ENCODE results near the gene CEND1.

Gene CEND1

GRCh38 chr11:831118-831864 is 41.4 kb upstream of the CEND1 start:
- Mint-ChIP-seq H3K4me3 (peak overlapping the region; percentile 22 to 71), H3K36me3 (peaks cover 4 to 6% of the 10 kb centered on the region in 2 donors), H3K27me3 (peaks cover 38 to 50% of the 10 kb centered on the region in 2 donors), H3K27ac (peak overlapping the region; percentile 20), H3K4me1 (peaks cover 34 to 69% of the 10 kb centered on the region in 2 donors), H3K9me3 (no peaks in the 10 kb centered on the region)
- ATAC-seq (replicated peaks) (no peak), DNase-seq (no peak)

GRCh38 chr11:830295-831117 is 40.6 kb upstream of the CEND1 start:
- Mint-ChIP-seq H3K27me3 (peaks cover 38 to 50% of the 10 kb centered on the region in 2 donors), H3K27ac (no peak overlapping the region), H3K36me3 (peaks cover 0 to 2% of the 10 kb centered on the region in 2 donors), H3K9me3 (no peaks in the 10 kb centered on the region), H3K4me3 (peak overlapping the region; percentile 52 to 71), H3K4me1 (peaks cover 34 to 69% of the 10 kb centered on the region in 2 donors)
- DNase-seq (peak; percentile 57), ATAC-seq (replicated peaks) (peak; percentile 46 to 63)

- peaks cover 38 to 50% of the 10 kb centered on the region in 2 donors for H3K27me3 Mint-ChIP-seq
- H3K27ac Mint-ChIP-seq: no peak overlapping the region
- peak overlapping the region; percentile 52 to 71 for H3K4me3 Mint-ChIP-seq
- H3K4me1 Mint-ChIP-seq: peaks cover 34 to 63% of the 10 kb centered on the region in 2 donors
- H3K9me3 Mint-ChIP-seq: no peaks in the 10 kb centered on the region
- DNase-seq (no peak), ATAC-seq (replicated peaks) (peak; percentile 1 to 3)
- H3K36me3 Mint-ChIP-seq: peaks cover 6 to 8% of the 10 kb centered on the region in 2 donors
Observed at GRCh38 chr11:829847-830294, 40.0 kb upstream of the CEND1 start.

- no peak for DNase-seq
Observed at GRCh38 chr11:829176-829846, 39.4 kb upstream of the CEND1 start.

GRCh38 chr11:828506-829175 is 38.8 kb upstream of the CEND1 start:
- no peak for ATAC-seq (replicated peaks)
- peaks cover 38 to 50% of the 10 kb centered on the region in 2 donors for H3K27me3 Mint-ChIP-seq
- no peak for DNase-seq
- H3K27ac Mint-ChIP-seq: no peak overlapping the region
- peak overlapping the region; percentile 71 to 80 for H3K4me3 Mint-ChIP-seq
- peaks cover 9 to 11% of the 10 kb centered on the region in 2 donors for H3K36me3 Mint-ChIP-seq
- no peaks in the 10 kb centered on the region for H3K9me3 Mint-ChIP-seq
- peaks cover 29 to 51% of the 10 kb centered on the region in 2 donors for H3K4me1 Mint-ChIP-seq

More at GRCh38 chr11:829176-829846, 39.4 kb upstream of the CEND1 start:
- ATAC-seq (replicated peaks): no peak
- Mint-ChIP-seq H3K4me1 (peaks cover 33 to 58% of the 10 kb centered on the region in 2 donors), H3K4me3 (peak overlapping the region; percentile 65 to 71), H3K27me3 (peaks cover 38 to 50% of the 10 kb centered on the region in 2 donors), H3K9me3 (no peaks in the 10 kb centered on the region), H3K36me3 (peaks cover 9 to 11% of the 10 kb centered on the region in 2 donors), H3K27ac (peak overlapping the region; percentile 5)

GRCh38 chr11:827897-828192 is 38.0 kb upstream of the CEND1 start, which contains the start of gene CRACR2B:
Gene CRACR2B, plus strand, starts transcription at chr11:827919. Its CDS starts 689 bp downstream, at chr11:828608.
- Mint-ChIP-seq H3K9me3 (no peaks in the 10 kb centered on the region), H3K36me3 (peaks cover 9 to 15% of the 10 kb centered on the region in 2 donors), H3K27ac (peak within 1 kb of the TSS; percentile 75), H3K4me3 (peak within 1 kb of the TSS; percentile 73 to 80), H3K27me3 (peaks cover 38 to 50% of the 10 kb centered on the region in 2 donors), H3K4me1 (peaks cover 29 to 49% of the 10 kb centered on the region in 2 donors)
- no peak for ATAC-seq (replicated peaks)
- DNase-seq: no peak

GRCh38 chr11:827146-827896 is 37.4 kb upstream of the CEND1 start:
- H3K27ac Mint-ChIP-seq: peak overlapping the region; percentile 75

GRCh38 chr11:826836-827145 is 36.9 kb upstream of the CEND1 start:
- DNase-seq: no peak
- ATAC-seq (replicated peaks): peak; percentile 21 to 22
- peaks cover 37 to 42% of the 10 kb centered on the region in 2 donors for H3K27me3 Mint-ChIP-seq
- peaks cover 9 to 20% of the 10 kb centered on the region in 2 donors for H3K36me3 Mint-ChIP-seq
- no peak overlapping the region for H3K27ac Mint-ChIP-seq
- peaks cover 24 to 50% of the 10 kb centered on the region in 2 donors for H3K4me1 Mint-ChIP-seq
- peak overlapping the region; percentile 62 to 73 for H3K4me3 Mint-ChIP-seq
- no peaks in the 10 kb centered on the region for H3K9me3 Mint-ChIP-seq

More at GRCh38 chr11:827146-827896, 37.4 kb upstream of the CEND1 start:
- ATAC-seq (replicated peaks): peak; percentile 31 to 38
- Mint-ChIP-seq H3K4me1 (peaks cover 28 to 50% of the 10 kb centered on the region in 2 donors), H3K27me3 (peaks cover 38 to 48% of the 10 kb centered on the region in 2 donors), H3K36me3 (peaks cover 9 to 18% of the 10 kb centered on the region in 2 donors), H3K9me3 (no peaks in the 10 kb centered on the region), H3K4me3 (peak overlapping the region; percentile 73 to 80)
- no peak for DNase-seq

- Mint-ChIP-seq H3K27me3 (peaks cover 31 to 37% of the 10 kb centered on the region in 2 donors), H3K4me1 (peaks cover 23 to 48% of the 10 kb centered on the region in 2 donors), H3K27ac (no peak overlapping the region)
Observed at GRCh38 chr11:826227-826621, 36.3 kb upstream of the CEND1 start.

GRCh38 chr11:825366-826226 is 35.7 kb upstream of the CEND1 start:
- peaks cover 29 to 49% of the 10 kb centered on the region in 2 donors for H3K4me1 Mint-ChIP-seq
- no peak overlapping the region for H3K4me3 Mint-ChIP-seq
- no peaks in the 10 kb centered on the region for H3K9me3 Mint-ChIP-seq

More at GRCh38 chr11:826227-826621, 36.3 kb upstream of the CEND1 start:
- ATAC-seq (replicated peaks) (no peak), DNase-seq (no peak)
- peaks cover 9 to 20% of the 10 kb centered on the region in 2 donors for H3K36me3 Mint-ChIP-seq
- peak overlapping the region; percentile 62 to 73 for H3K4me3 Mint-ChIP-seq
- H3K9me3 Mint-ChIP-seq: no peaks in the 10 kb centered on the region

GRCh38 chr11:824942-825341 is 35.1 kb upstream of the CEND1 start:
- H3K9me3 Mint-ChIP-seq: no peaks in the 10 kb centered on the region
- no peak for ATAC-seq (replicated peaks)
- DNase-seq: no peak
- peaks cover 24 to 27% of the 10 kb centered on the region in 2 donors for H3K27me3 Mint-ChIP-seq
- H3K36me3 Mint-ChIP-seq: peaks cover 12 to 20% of the 10 kb centered on the region in 2 donors
- H3K4me3 Mint-ChIP-seq: no peak overlapping the region
- no peak overlapping the region for H3K27ac Mint-ChIP-seq
- H3K4me1 Mint-ChIP-seq: peaks cover 33 to 50% of the 10 kb centered on the region in 2 donors

More at GRCh38 chr11:825366-826226, 35.7 kb upstream of the CEND1 start:
- Mint-ChIP-seq H3K27ac (no peak overlapping the region), H3K27me3 (peaks cover 28 to 33% of the 10 kb centered on the region in 2 donors), H3K36me3 (peaks cover 12 to 20% of the 10 kb centered on the region in 2 donors)
- ATAC-seq (replicated peaks) (no peak), DNase-seq (no peak)

GRCh38 chr11:824292-824880 is 34.5 kb upstream of the CEND1 start:
- Mint-ChIP-seq H3K4me1 (peaks cover 31 to 47% of the 10 kb centered on the region in 2 donors), H3K36me3 (peaks cover 12 to 20% of the 10 kb centered on the region in 2 donors), H3K27ac (no peak overlapping the region), H3K4me3 (no peak overlapping the region), H3K9me3 (no peaks in the 10 kb centered on the region), H3K27me3 (peaks cover 19 to 21% of the 10 kb centered on the region in 2 donors)
- ATAC-seq (replicated peaks) (no peak), DNase-seq (no peak)
